HG02588 (cell line): ENCODE results near the gene KCNJ15.

Experiments
- ATAC-seq: cut with Tn5 transposase; IDR thresholded peaks from one replicate; pipeline ENCODE4 v1.9.1; 2021; ENCODE audit warnings: mild to moderate bottlenecking, moderate library complexity; ENCODE audit not compliant: unreplicated experiment

The KCNJ15 gene

DNA sequence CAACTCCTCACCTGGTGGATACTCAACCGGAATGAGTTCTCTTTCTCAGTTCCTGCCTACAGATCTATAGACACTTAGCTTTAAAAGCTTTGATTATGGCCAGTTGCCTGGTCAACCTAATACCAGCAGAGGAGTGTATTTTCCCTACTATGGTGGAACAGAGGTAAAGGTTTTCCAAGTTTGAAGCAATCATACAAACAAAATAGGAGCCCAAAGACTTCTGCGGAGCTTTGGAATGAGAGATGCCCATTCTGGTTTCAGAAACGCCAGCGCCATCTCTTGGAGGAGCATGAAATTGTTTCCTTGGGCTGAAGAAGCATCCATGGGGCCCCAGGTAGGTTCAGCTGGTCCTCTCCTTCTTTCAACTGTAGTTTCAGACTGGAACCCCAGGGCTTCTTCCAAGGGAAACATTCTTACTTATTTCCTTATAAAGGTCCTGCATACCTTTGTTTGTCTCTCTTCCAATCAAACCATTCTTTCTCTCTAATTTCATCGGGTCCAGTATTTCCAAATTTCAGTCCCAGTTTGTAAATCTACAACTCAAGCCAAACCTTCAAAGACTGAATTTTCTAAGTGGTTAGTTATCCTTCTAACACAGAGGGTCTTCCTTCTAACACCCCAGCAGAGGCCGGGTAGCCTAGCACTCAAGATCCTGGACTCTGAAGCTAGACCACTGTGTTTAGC lies 95.9 kb downstream of the KCNJ15 start:
- ATAC-seq, result no peak

DNA sequence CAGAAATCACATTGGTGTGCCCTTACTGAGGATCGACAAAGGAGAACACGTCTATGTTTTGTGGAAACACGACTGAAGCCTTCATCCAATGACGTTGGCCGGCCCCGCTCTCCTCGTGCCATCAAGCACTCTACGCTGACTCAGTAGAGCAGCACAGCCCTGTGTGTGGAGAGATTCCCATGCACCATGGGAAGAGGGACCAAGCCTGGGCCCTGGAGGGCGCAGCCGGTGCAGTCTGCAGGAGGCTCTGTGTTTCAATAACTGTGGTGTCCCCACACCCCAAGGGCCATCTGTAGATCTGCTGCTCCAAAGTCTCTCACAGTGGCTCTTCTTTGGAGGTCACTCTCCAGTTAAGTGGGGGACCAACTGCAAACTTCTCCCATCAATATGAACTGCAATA lies 97.4 kb downstream of the KCNJ15 start:
- no peak for ATAC-seq

DNA sequence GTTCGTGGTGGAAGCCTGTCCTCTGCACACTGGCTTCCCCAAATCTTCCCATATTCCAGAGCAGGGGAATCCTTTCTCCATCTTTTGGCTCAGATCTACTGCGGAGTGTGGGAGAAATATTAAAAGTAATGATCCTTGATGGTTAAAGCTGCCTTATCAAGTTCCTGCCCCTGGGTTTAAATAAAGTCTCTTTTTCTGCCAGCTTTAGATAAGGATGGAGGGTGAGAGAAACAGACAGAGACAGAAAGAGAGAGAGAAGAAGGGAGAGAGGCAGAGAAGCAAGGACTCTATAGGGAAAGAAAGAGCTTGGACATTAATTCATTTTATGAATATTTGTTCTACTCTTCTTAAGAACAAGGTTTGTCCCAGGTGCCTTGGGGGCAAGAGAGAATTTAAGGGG lies 98.0 kb downstream of the KCNJ15 start:
- ATAC-seq, result no peak

DNA sequence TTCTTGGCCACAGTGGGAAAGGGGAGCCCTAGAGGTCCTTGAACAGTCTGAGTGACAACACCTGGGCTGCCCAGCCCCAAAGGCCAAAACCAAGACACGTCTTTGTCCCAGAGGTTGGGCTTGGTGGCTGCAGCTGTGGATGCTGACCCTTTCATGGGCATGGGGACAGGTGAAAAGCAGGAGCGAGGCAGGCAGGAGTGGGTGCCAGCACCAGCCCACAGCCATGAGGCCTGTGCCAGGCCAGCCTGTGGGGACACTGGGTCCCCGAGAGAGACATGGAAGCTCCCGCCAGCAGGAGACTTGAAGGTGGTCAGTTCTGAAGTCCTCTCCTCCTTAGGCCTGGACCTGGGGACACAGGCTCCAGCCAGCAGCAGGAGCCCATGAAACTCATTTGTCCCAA lies 98.6 kb downstream of the KCNJ15 start:
- no peak for ATAC-seq

DNA sequence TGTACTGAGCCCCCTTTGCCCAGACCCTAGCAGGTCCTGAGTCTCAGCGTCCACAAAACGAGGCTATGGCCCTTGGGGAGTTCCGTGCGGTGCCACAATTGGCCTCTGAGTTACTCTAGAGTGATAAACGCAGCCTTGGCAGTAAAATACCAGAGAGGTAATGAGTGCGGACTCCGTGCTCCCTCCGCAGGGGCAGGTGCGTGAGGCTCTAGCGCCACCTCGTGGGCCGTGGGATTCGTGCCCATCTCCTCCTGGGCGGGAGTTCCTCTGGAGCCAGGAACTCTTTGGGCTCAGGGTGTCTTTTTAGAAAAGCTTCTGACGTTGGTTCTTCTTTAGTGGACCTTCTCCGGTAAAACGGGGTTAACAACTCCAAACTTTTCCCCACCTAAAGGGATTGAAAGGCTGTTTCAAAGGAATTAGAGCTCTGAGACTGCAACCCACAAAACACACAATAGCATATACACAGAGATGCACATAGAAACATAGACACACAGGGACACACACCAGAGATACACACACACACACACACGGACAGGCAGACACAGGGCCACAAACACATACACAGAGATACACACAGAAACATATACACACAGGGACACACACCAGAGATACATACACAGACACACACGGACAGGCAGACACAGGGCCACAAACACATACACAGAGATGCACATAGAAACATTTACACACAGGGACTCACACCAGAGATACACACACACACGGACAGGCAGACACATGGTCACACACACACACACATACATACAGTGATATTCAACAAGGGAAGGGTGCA lies 99.4 kb downstream of the KCNJ15 start:
- ATAC-seq, result no peak
